Mucosa of stomach (tissue), 1 donor: ENCODE results near the gene GRK6.
"Not testable (repeated sequence)": the region's sequence is repeated elsewhere in the genome, so short reads cannot be mapped to it uniquely, and the experiment has no call there.

Experiments used
- H3K27me3 ChIP-seq: one replicate; pipeline ENCODE4 v1.7.0; 2013; ENCODE audit warnings: mild to moderate bottlenecking, low read length; ENCODE audit not compliant: control insufficient read depth, insufficient read depth
- H3K36me3 ChIP-seq: one replicate; pipeline ENCODE4 v1.7.0; 2013; ENCODE audit warnings: low read length; ENCODE audit not compliant: control insufficient read depth, insufficient read depth
- H3K4me1 ChIP-seq: one replicate; pipeline ENCODE4 v1.7.0; 2013; ENCODE audit warnings: mild to moderate bottlenecking, low read length; ENCODE audit not compliant: control insufficient read depth, insufficient read depth
- H3K4me3 ChIP-seq: one replicate; pipeline ENCODE4 v1.7.0; 2013; ENCODE audit warnings: low read length
- H3K9ac ChIP-seq: one replicate; pipeline ENCODE4 v1.7.0; 2013; ENCODE audit warnings: mild to moderate bottlenecking, low read length, moderate library complexity
- H3K9me3 ChIP-seq: one replicate; pipeline ENCODE4 v1.7.0; 2013; ENCODE audit warnings: mild to moderate bottlenecking, low read length, moderate library complexity; ENCODE audit not compliant: control insufficient read depth
- donor health status: Pancreatic carcinoma.

GRK6 gene

DNA sequence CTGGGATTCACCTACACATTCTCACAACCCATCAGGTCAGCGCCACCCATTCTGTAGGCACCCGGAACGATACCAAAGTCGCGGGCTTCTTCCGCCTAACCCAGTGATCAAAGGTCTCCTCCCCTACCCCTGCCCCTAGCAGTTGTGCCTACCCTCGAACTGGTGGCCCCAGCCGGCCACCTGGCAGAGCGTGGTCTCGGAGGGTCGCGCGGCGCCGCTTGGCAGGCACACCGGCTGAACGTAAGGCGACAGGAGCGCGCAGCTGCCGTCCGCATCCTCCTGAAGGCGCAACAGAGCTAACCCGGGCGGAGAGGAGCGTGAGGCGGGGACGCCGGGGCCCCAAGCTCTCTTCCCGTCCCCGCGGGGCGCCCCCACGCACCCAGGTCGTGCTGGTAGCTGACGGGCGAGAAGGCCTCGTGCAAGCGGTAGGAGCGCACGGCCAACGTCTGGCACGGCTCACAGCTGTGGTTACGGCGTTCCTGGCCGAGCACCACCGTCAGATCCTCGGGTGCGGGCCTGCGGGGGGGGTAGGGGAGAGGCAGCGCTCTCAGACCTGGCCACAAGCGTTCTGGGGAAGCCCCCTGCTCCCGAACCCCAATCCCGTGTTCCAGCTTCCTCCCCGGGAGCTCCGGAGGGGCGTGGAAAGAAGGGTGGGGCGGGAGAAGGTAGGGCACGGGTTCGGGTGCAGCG is 23.2 kb upstream of the GRK6 start:
- no peaks in the 10 kb centered on the region for H3K9me3 ChIP-seq
- H3K27me3 ChIP-seq: peaks cover 44% of the 10 kb centered on the region
- H3K36me3 ChIP-seq: no peaks in the 10 kb centered on the region
- no peak overlapping the region for H3K9ac ChIP-seq
- H3K4me3 ChIP-seq: peak overlapping the region; percentile 49
- peaks cover 49% of the 10 kb centered on the region for H3K4me1 ChIP-seq

DNA sequence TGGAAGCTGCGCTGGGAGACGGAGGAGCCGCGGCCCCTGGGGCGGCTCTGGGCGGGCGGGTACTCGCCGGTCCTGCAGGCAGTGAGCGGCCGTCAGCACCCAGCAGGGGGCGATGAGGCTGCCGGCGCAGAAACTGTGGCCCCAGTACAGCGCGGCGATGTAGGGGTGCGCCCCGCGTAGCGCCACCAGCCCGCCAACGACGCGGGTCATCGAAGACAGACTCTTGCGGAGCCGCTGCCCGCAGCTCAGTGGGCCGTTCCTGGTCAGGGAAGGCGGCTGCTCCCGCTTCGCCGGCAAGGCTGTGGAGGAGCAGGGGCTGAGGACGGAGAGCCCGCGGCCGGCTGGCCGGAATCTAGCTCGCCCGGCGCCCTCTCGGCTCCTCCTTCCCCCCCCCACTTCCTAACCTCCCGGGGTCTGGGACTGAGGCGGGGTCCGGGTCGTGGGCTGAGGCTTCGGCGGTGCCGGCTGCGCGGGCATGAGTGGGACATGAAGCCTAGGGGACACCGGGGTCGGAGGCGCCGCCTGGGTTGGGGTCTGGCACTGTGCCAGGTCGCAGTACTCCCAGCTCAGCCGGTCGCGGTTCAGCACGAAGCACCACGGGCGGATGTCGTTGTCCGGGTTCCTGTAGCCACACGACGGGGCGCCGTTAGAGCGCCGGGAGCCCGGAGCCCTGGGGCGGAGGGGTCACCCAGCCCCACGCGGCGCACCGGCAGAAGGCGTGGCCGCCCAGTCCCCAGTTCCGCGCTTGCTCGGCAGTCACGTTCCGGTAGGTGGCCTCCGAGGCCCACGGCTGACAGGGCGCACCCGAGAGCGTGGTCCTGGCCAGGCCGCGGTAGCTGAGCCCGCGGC is 22.5 kb upstream of the GRK6 start:
- Histone ChIP-seq H3K4me3 (peak overlapping the region; percentile 49), H3K9ac (peak overlapping the region; percentile 55), H3K27me3 (peaks cover 44% of the 10 kb centered on the region), H3K4me1 (peaks cover 49% of the 10 kb centered on the region), H3K9me3 (no peaks in the 10 kb centered on the region), H3K36me3 (no peaks in the 10 kb centered on the region)

DNA sequence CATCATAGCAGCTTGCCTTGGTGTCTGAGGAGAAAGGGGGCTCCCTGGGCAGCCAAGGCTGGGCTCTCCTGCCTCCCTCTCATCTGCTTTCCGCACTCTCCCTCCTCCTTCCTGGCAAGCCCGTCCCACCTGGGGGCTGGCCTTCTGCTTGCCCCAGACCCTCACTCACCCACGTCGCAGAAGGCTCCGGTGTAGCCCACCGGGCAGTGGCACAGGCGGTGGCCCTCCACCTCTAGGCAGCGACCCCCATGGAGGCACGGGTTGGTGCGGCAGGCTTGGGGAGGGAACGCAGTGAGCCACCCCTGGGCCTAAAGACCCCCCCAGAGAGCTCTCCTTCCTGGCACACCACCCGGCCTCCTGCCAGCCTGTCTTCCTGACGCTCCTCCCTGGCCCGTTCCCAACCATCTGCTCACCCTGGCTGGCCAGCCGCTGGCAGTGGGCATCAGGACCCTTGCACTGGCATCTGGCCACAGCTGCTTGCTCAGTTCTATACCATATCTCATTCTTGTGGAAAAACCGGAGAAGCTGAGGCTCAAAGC is 21.8 kb upstream of the GRK6 start:
- no peaks in the 10 kb centered on the region for H3K36me3 ChIP-seq
- H3K4me1 ChIP-seq: peaks cover 46% of the 10 kb centered on the region
- peaks cover 44% of the 10 kb centered on the region for H3K27me3 ChIP-seq
- H3K9ac ChIP-seq: peak overlapping the region; percentile 55
- H3K4me3 ChIP-seq: peak overlapping the region; percentile 49
- no peaks in the 10 kb centered on the region for H3K9me3 ChIP-seq

DNA sequence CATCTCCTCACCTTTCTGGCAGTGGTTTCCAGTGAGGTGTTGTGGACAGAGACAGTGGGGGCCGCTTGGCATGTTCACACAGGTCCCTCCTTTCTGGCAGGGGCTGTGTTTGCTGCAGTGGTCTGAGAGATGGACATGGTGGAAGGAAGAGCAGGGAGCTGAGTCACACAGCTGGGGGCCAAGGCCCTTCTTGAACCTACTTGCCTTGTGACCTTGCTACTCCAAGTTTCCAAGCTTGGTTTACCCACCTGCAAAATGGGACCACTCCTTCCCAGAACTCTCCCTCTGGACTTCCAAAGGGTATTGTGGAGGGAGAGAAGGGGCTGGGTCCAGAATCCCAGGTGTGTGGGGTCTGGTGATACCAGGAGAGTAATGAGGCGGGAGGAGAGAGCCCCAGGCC is 21.2 kb upstream of the GRK6 start:
- no peaks in the 10 kb centered on the region for H3K36me3 ChIP-seq
- peak overlapping the region; percentile 55 for H3K9ac ChIP-seq
- peaks cover 40% of the 10 kb centered on the region for H3K27me3 ChIP-seq
- H3K4me3 ChIP-seq: no peak overlapping the region
- no peaks in the 10 kb centered on the region for H3K9me3 ChIP-seq
- peaks cover 40% of the 10 kb centered on the region for H3K4me1 ChIP-seq

DNA sequence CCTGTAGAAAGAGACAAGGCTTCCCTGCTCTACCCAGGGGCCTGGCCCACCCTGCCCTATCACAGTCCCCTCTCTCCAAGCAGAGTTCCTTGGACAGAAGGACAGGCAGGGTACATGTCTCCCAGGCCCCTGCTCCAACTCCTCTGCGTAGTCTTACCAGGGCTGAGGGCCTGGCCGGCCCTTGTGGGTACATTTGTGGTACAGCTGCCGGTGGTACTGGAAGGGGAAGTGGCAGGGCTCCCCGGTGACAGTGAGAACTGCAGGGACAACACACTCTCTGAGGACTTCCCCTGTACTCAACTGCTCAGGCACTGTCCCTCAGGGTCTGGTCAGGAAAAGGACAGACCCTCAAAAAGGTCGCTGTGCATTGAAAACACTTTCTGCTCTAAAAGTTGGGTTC is 20.7 kb upstream of the GRK6 start:
- H3K4me1 ChIP-seq: peaks cover 37% of the 10 kb centered on the region
- no peaks in the 10 kb centered on the region for H3K36me3 ChIP-seq
- H3K9me3 ChIP-seq: no peaks in the 10 kb centered on the region
- H3K27me3 ChIP-seq: peaks cover 35% of the 10 kb centered on the region
- no peak overlapping the region for H3K9ac ChIP-seq
- no peak overlapping the region for H3K4me3 ChIP-seq

DNA sequence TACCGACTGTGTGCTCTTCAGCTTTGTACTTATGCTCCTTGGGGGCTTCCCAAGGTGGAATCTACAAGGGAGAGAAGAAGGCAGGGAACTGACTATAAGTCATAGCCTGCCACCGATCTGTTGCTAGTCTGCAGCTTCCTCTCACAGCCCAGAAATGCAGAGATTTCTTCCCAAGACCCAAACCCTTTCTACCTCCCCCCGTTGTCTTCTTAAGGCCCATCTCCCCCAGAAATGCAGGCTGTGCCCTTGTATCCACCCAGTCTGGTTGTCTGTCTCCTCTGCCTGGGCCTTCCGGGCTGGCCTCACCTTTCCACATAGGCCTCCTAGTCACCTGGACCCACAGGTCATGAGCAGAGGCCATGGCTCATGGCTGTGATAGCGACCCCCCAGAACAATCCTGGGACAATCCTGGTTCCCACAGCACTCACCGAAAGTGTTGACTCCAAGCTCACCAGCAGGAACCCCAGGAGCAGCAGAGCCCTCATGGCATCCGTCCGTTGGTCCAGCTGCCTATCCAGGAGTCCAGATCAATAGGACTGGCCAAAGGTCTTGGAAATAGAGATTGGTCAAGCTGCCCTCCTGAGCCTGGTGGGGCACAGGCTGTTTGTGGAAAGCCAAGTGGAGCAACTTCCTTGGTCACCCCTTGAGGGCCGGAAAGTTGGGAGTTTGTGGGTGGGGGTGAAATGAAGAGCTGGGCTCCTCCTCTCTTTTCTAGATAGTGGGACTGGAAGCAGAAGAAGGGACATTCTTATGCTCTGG is 17.3 kb upstream of the GRK6 start, which contains the start of gene F12:
Gene F12 (minus strand): TSS at position 522 of the 759 bp plus-strand sequence. CDS start 37 bp downstream, at position 485.
- Histone ChIP-seq H3K4me3 (no peak within 1 kb of the TSS), H3K27me3 (peaks cover 7% of the 10 kb centered on the region), H3K9ac (no peak within 1 kb of the TSS), H3K4me1 (peaks cover 20% of the 10 kb centered on the region), H3K36me3 (no peaks in the 10 kb centered on the region), H3K9me3 (no peaks in the 10 kb centered on the region)

DNA sequence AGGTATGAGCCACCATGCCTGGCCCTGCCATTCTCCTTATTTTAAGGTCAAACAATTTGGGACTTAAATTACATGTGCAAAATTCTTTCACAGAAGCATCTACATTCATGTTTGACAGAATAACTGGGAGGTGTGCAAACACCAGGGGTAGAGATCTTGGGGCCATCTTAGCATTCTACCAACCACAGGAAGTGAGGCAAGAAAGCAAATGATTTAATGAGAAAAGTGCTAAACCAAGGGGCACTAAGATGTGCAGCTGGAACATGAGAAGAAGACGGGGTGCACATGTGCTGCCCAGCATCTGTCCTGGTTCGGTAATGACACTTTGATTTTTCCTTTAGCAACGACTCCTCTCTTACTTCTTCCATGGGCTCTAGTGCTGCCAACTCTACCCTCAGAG is 15.9 kb upstream of the GRK6 start:
- H3K36me3 ChIP-seq: no peaks in the 10 kb centered on the region
- H3K9me3 ChIP-seq: no peaks in the 10 kb centered on the region
- no peak overlapping the region for H3K4me3 ChIP-seq
- H3K9ac ChIP-seq: no peak overlapping the region
- peaks cover 7% of the 10 kb centered on the region for H3K4me1 ChIP-seq
- H3K27me3 ChIP-seq: no peaks in the 10 kb centered on the region

DNA sequence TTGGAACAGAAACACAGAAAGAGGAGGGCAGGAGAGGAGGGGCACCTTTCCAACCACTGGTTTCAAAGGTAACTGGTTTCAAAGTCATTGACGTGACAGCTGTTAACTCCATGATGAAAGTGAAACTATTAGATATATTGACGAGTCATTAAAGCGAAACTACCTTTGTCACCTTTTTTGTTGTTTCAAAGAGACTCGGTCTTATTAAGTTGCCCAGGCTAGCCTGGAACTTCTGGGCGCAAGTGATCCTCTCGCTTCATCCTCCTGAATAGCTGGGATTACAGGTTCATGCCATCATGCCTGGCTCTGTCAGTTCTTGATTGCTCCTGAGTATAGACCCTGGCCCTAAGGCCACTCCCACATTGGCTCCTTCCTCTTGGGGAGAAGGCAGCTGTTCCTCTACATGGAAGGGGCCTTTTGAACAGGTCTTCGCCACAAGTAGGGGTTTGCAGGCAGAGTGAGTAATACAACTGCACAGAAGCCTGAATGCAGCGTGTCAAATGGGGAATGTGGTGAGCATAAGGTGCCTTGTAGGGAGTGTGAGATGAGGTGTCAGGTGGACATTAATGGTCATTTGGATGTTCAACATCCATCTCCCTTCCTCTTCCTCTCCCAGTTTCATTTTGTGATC is 13.8 kb upstream of the GRK6 start:
- Histone ChIP-seq H3K4me3 (no peak overlapping the region), H3K9me3 (no peaks in the 10 kb centered on the region), H3K9ac (no peak overlapping the region), H3K36me3 (no peaks in the 10 kb centered on the region), H3K27me3 (no peaks in the 10 kb centered on the region), H3K4me1 (peaks cover 6% of the 10 kb centered on the region)

DNA sequence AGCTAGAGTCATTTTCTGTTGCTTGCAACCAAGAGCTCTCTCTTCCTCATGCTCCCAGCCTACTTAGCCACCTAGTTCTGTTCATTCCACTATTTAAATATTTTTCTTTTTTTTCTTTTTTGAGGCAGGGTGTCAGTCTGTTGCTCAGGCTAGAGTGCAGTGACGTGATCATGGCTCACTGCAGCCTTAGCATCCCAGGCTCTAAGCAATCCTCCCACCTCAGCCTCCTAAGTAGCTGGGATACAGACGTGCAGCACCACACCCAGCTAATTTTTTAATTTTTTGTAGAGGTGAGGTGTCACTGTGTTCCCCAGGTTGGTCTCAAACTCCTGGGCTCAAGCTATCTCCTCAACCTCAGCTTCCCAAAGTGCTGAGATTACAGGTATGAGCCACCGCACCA is 12.0 kb upstream of the GRK6 start:
- Histone ChIP-seq H3K9me3 (no peaks in the 10 kb centered on the region), H3K4me3 (no peak overlapping the region), H3K9ac (no peak overlapping the region), H3K4me1 (peaks cover 6% of the 10 kb centered on the region), H3K36me3 (no peaks in the 10 kb centered on the region), H3K27me3 (no peaks in the 10 kb centered on the region)

DNA sequence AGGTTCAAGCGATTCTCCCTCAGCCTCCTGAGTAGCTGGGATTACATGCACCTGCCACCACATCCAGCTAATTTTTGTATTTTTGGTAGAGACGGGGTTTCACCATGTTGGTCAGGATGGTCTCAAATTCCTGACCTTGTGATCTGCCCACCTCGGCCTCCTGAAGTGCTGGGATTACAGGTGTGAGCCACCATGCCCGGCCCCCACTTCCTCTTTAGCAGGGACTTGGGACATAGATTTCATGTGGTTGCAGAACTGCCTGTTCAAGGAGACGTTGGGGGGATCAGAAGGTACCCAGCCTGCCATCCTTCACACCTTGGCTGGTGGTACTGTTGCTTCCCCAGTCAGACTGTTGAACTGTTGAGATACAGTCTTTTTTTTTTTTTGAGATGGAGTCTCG is 9.4 kb upstream of the GRK6 start:
- H3K9me3 ChIP-seq, H3K4me1 ChIP-seq, H3K9ac ChIP-seq, H3K36me3 ChIP-seq, H3K4me3 ChIP-seq, H3K27me3 ChIP-seq: not testable (repeated sequence)

DNA sequence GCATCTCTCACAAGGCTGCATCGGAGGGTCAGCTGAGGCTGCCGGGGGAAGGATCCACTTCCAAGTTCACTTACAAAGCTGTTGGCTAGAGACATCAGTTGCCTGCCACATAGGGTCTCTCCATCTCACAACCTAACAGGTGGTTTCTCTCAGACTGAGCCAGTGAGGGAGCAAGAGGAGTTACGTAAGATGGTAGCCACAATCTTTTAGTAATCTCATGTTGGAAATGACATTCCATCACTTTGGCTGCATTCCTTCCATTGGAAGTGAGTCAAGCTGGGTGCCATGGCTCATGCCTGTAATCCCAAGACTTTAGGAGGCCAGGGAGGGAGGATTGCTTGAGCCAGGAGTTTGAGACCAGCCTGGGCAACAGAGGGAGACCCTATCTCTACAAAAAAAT is 7.4 kb upstream of the GRK6 start:
- Histone ChIP-seq H3K4me1 (no peaks in the 10 kb centered on the region), H3K36me3 (no peaks in the 10 kb centered on the region), H3K9ac (no peak overlapping the region), H3K9me3 (no peaks in the 10 kb centered on the region), H3K4me3 (no peak overlapping the region), H3K27me3 (no peaks in the 10 kb centered on the region)
